SK-N-SH (cell line): Measurements from ENCODE around the gene CDK5RAP1. TPM values are rescaled to one million over a fixed set of nuclear protein-coding genes. Genes with fewer than 3 reads are reported as not detected.

ENCODE experiments used
- CTCF ChIA-PET: fragments of 300-600, 350-600 bp; formaldehyde crosslinking; extraction: SDS; loops from one replicate; lab custom pipeline; 2021; lab: Yijun Ruan, JAX
- POLR2A ChIA-PET: fragments of 350-600 bp; sonication (Branson Sonifier 250); formaldehyde crosslinking; extraction: SDS; loops from one replicate; lab custom pipeline; 2020; ENCODE audit warnings: antibody characterized with exemption, inconsistent platforms; lab: Yijun Ruan, JAX
- DNase-seq: peaks from one replicate; pipeline ENCODE4 v3.0.0; 2012
- H2AFZ ChIP-seq: fragments of 200-600 bp; sonication (generic); 2 replicates; pipeline ENCODE4 v1.8.1; 2016; ENCODE audit warnings: antibody characterized with exemption, mild to moderate bottlenecking, low read depth
- H3F3A ChIP-seq: fragments of 200-600 bp; sonication (generic); replicated peaks from 2 replicates; pipeline ENCODE3; 2016; ENCODE audit warnings: antibody characterized with exemption, mild to moderate bottlenecking; ENCODE audit not compliant: insufficient read depth
- H3K27ac ChIP-seq, 2 experiments: fragments of 200-500 bp in 1 of 2; fragments of 200-600 bp in 1 of 2; sonication (Bioruptor generic) in 1 of 2; sonication (generic), shearing (Covaris generic) in 1 of 2; 2 replicates each; pipeline versions ENCODE4 v1.5.1 to v1.6.1; 2014 to 2016; ENCODE audit warnings: low read depth in 2 of 2, inconsistent platforms in 1 of 2, low read length in 1 of 2, mild to moderate bottlenecking in 1 of 2, mixed read lengths in 1 of 2
- H3K27me3 ChIP-seq: fragments of 200-600 bp; sonication (generic), shearing (Covaris generic); 2 replicates; pipeline ENCODE4 v1.6.1; 2016; ENCODE audit warnings: mixed run types; ENCODE audit not compliant: insufficient read depth
- H3K36me3 ChIP-seq, 2 experiments: fragments of 200-500 bp in 1 of 2; fragments of 200-600 bp in 1 of 2; sonication (Bioruptor generic) in 1 of 2; sonication (generic) in 1 of 2; replicated peaks in 1 of 2; 2 replicates each; pipeline versions ENCODE3 to v1.5.1; 2014 to 2016; ENCODE audit warnings: low read length in 1 of 2, mild to moderate bottlenecking in 1 of 2; ENCODE audit not compliant: insufficient read depth in 2 of 2, control insufficient read depth in 1 of 2
- H3K4me1 ChIP-seq, 2 experiments: fragments of 200-500 bp in 1 of 2; fragments of 200-600 bp in 1 of 2; sonication (Bioruptor generic) in 1 of 2; sonication (generic), shearing (Covaris generic) in 1 of 2; 2 replicates each; pipeline versions ENCODE4 v1.5.1 to v1.6.1; 2014 to 2016; ENCODE audit warnings: low read depth in 1 of 2, low read length in 1 of 2, mixed run types in 1 of 2; ENCODE audit not compliant: insufficient read depth in 2 of 2, control insufficient read depth in 1 of 2
- H3K4me2 ChIP-seq: fragments of 200-600 bp; sonication (generic), shearing (Covaris generic); 2 replicates; pipeline ENCODE4 v1.6.1; 2017; ENCODE audit warnings: mixed run types
- H3K4me3 ChIP-seq, 2 experiments: fragments of 200-500 bp in 1 of 2; fragments of 200-600 bp in 1 of 2; sonication (Bioruptor generic) in 1 of 2; sonication (generic), shearing (Covaris generic) in 1 of 2; 2 replicates each; pipeline versions ENCODE4 v1.5.1 to v1.8.1; 2014 to 2016; ENCODE audit warnings: low read depth in 2 of 2, inconsistent platforms in 1 of 2, low read length in 1 of 2, mild to moderate bottlenecking in 1 of 2, mixed read lengths in 1 of 2, moderate library complexity in 1 of 2
- H3K79me2 ChIP-seq: fragments of 200-600 bp; sonication (generic); 2 replicates; pipeline ENCODE4 v1.8.1; 2017; ENCODE audit warnings: mild to moderate bottlenecking; ENCODE audit not compliant: insufficient read depth
- H3K9ac ChIP-seq: fragments of 200-600 bp; sonication (generic); 2 replicates; pipeline ENCODE4 v1.6.1; 2017; ENCODE audit warnings: mixed run types
- H3K9me2 ChIP-seq: fragments of 200-600 bp; sonication (generic); 2 replicates; pipeline ENCODE4 v1.6.1; 2017; ENCODE audit warnings: mixed run types
- H3K9me3 ChIP-seq: fragments of 200-600 bp; sonication (generic); 2 replicates; pipeline ENCODE4 v1.6.1; 2017; ENCODE audit warnings: mixed run types, mild to moderate bottlenecking, moderate library complexity
- H4K20me1 ChIP-seq: fragments of 200-600 bp; sonication (generic); 2 replicates; pipeline ENCODE4 v1.6.1; 2017; ENCODE audit warnings: mild to moderate bottlenecking, mixed run types; ENCODE audit not compliant: insufficient read depth
- EZH2phosphoT487 ChIP-seq: fragments of 200-600 bp; sonication (generic); IDR thresholded peaks from 2 replicates; pipeline ENCODE4 v1.6.1; 2017; ENCODE audit warnings: low read depth, mixed run types, mild to moderate bottlenecking, antibody characterized with exemption, moderate library complexity, borderline replicate concordance
- FOSL2 ChIP-seq: IDR thresholded peaks from 2 replicates; pipeline ENCODE4 v1.4.0; 2012; ENCODE audit warnings: low read depth, mild to moderate bottlenecking, moderate library complexity, borderline replicate concordance
- FOXJ3 ChIP-seq: sonication (generic); formaldehyde crosslinking; IDR thresholded peaks from 2 replicates; pipeline ENCODE4 v1.5.1; 2020; ENCODE audit warnings: mild to moderate bottlenecking, missing genetic modification reagents
- FOXM1 ChIP-seq: IDR thresholded peaks from 2 replicates; pipeline ENCODE4 v1.4.0; 2012; ENCODE audit warnings: low read depth, mild to moderate bottlenecking
- GATA2 ChIP-seq: sonication (generic); formaldehyde crosslinking; IDR thresholded peaks from 2 replicates; pipeline ENCODE4 v1.5.0; 2020; ENCODE audit warnings: mild to moderate bottlenecking, missing genetic modification reagents
- JUND ChIP-seq: IDR thresholded peaks from 2 replicates; pipeline ENCODE4 v1.4.0; 2012
- MAX ChIP-seq: IDR thresholded peaks from 2 replicates; pipeline ENCODE4 v1.4.0; 2012; ENCODE audit warnings: low read depth
- MEF2A ChIP-seq: IDR thresholded peaks from 2 replicates; pipeline ENCODE4 v1.4.0; 2012; ENCODE audit warnings: low read depth, borderline replicate concordance
- MXI1 ChIP-seq: IDR thresholded peaks from 2 replicates; pipeline ENCODE4 v1.6.1; 2012; ENCODE audit warnings: mild to moderate bottlenecking, low read depth, low read length, improper control_type of control experiment
- RAD21 ChIP-seq: IDR thresholded peaks from 2 replicates; pipeline ENCODE4 v1.6.1; 2012; ENCODE audit warnings: mild to moderate bottlenecking, low read length
- RCOR1 ChIP-seq: fragments of 150-350 bp; IDR thresholded peaks from 2 replicates; pipeline ENCODE4 v1.6.1; 2017; ENCODE audit warnings: antibody characterized with exemption, low read length
- RFX5 ChIP-seq: IDR thresholded peaks from 2 replicates; pipeline ENCODE4 v1.6.1; 2012; ENCODE audit warnings: mild to moderate bottlenecking, improper control_type of control experiment, low read length
- TAF1 ChIP-seq: IDR thresholded peaks from 2 replicates; pipeline ENCODE4 v1.6.1; 2012; ENCODE audit warnings: low read depth, mild to moderate bottlenecking, low read length, moderate library complexity, borderline replicate concordance
- TEAD4 ChIP-seq: IDR thresholded peaks from 2 replicates; pipeline ENCODE4 v1.4.0; 2012; ENCODE audit warnings: mild to moderate bottlenecking, borderline replicate concordance; ENCODE audit not compliant: insufficient read depth
- ZBTB33 ChIP-seq: IDR thresholded peaks from 2 replicates; pipeline ENCODE4 v1.4.0; 2012; ENCODE audit warnings: low read depth, borderline replicate concordance
- WGBS: methylation state at CpG from one replicate; pipeline ENCODE4 v1.1.6; 2017; ENCODE audit warnings: low lambda C conversion rate; 5-methylcytosine and 5-hydroxymethylcytosine counted together
- polyA plus RNA-seq, 3 experiments: library from polyadenylated mRNA; depleted of rRNA; stranded (reverse); fragments of >200 nt; gene quantifications; 2 replicates each; pipeline ENCODE4 v1.2.3, GENCODE V29; 2012
- TF ChIP-seq, protein P1 (sequence below): IDR thresholded peaks from 2 replicates; pipeline ENCODE4 v1.6.1; 2012; ENCODE audit warnings: mild to moderate bottlenecking, low read depth, low read length, moderate library complexity
- TF ChIP-seq, protein P2 (sequence below): fragments of 150-350 bp; IDR thresholded peaks from 2 replicates; pipeline ENCODE4 v1.6.1; 2017; ENCODE audit warnings: antibody characterized with exemption, low read length, low read depth, borderline replicate concordance
- TF ChIP-seq, protein P3 (sequence below): fragments of 200-600 bp; sonication (generic); IDR thresholded peaks from 2 replicates; pipeline ENCODE4 v1.6.1; 2017; ENCODE audit warnings: antibody characterized with exemption, mild to moderate bottlenecking, moderate library complexity

CDK5RAP1 gene
- polyA plus RNA-seq, 1 of the 3 experiments (the other 2 are of a cell fraction), result 30.5 TPM

GRCh38 chr20:33410081-33410742, 8.9 kb upstream of the CDK5RAP1 start (continued):
- TF ChIP-seq, protein P1, sequence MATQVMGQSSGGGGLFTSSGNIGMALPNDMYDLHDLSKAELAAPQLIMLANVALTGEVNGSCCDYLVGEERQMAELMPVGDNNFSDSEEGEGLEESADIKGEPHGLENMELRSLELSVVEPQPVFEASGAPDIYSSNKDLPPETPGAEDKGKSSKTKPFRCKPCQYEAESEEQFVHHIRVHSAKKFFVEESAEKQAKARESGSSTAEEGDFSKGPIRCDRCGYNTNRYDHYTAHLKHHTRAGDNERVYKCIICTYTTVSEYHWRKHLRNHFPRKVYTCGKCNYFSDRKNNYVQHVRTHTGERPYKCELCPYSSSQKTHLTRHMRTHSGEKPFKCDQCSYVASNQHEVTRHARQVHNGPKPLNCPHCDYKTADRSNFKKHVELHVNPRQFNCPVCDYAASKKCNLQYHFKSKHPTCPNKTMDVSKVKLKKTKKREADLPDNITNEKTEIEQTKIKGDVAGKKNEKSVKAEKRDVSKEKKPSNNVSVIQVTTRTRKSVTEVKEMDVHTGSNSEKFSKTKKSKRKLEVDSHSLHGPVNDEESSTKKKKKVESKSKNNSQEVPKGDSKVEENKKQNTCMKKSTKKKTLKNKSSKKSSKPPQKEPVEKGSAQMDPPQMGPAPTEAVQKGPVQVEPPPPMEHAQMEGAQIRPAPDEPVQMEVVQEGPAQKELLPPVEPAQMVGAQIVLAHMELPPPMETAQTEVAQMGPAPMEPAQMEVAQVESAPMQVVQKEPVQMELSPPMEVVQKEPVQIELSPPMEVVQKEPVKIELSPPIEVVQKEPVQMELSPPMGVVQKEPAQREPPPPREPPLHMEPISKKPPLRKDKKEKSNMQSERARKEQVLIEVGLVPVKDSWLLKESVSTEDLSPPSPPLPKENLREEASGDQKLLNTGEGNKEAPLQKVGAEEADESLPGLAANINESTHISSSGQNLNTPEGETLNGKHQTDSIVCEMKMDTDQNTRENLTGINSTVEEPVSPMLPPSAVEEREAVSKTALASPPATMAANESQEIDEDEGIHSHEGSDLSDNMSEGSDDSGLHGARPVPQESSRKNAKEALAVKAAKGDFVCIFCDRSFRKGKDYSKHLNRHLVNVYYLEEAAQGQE, result no peak
- TF ChIP-seq RCOR1, result no peak
- TF ChIP-seq GATA2 (CRISPR knock-in tag), result no peak
- TF ChIP-seq JUND, result no peak
- no peak for TF ChIP-seq TAF1
- TF ChIP-seq FOXJ3 (CRISPR knock-in tag), result no peak
- TF ChIP-seq, protein P2, sequence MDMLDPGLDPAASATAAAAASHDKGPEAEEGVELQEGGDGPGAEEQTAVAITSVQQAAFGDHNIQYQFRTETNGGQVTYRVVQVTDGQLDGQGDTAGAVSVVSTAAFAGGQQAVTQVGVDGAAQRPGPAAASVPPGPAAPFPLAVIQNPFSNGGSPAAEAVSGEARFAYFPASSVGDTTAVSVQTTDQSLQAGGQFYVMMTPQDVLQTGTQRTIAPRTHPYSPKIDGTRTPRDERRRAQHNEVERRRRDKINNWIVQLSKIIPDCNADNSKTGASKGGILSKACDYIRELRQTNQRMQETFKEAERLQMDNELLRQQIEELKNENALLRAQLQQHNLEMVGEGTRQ, result no peak
- no peak for TF ChIP-seq RFX5

DNA sequence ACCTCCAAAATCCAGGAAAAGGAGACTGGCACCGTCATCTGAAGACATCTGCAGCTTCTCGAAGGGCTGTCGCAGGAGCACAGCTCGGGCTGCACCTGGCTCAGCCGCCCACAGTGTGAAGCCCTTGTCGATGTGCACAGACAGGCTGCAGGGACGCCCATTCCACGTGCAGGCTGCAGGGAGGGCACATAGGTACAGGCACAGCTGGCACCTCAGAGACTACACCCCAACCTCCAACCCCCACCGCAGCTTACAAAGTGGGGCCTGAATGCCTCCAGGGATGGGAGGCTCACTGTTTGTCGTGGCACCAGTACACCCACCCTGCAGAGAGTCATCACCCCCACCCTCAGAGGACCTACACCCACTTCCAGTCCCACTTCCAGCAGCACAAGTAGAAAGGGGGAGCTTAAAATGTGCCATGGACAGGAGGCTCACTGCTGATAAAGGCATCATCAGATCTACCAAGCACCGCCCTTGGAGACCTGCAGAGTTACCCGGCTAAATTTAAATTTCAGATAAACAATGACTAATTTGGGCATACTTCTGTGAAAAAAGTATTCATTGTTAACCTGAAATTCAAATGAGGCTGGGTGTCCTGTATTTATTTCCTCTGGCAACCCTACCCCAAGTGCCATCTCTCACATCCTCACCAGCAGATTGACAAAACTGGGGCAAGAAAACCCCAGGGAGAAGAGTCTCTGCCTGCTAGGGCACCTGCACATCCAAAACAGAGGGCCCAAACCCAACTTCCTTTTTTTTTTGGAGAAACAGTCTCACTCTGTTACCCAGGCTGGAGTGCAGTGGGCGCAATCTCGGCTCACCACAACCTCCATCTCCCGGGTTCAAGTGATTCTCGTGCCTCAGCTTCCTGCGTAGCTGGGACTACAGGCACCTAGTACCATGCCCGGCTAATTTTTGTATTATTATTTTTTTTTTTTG, 7.7 kb upstream of the CDK5RAP1 start:
- Histone ChIP-seq H3K4me3 (no peak overlapping the region), H3K27me3 (no peaks in the 10 kb centered on the region), H3K9me3 (no peaks in the 10 kb centered on the region), H2AFZ (no peak overlapping the region), H3K27ac (no peak overlapping the region), H3K79me2 (no peaks in the 10 kb centered on the region), H4K20me1 (no peaks in the 10 kb centered on the region), H3F3A (no peaks in the 10 kb centered on the region), H3K4me1 (peaks cover 0 to 3% of the 10 kb centered on the region in 2 experiments; a peak in 1 of 4 replicates), H3K36me3 (peaks cover 4 to 8% of the 10 kb centered on the region in 2 experiments), H3K4me2 (no peak overlapping the region), H3K9me2 (no peaks in the 10 kb centered on the region), H3K9ac (no peak overlapping the region)
- WGBS, result 84% methylated on average over 13 of the region's 18 CpGs
- ChIA-PET POLR2A (no interaction called here), CTCF (no interaction called here)
- DNase-seq, result no peak
- TF ChIP-seq ZBTB33 (no peak), JUND (no peak), MEF2A (no peak), RAD21 (no peak), TAF1 (no peak), TEAD4 (no peak), MAX (no peak), MXI1 (no peak), EZH2phosphoT487 (no peak), FOXM1 (no peak), FOSL2 (no peak)
- TF ChIP-seq, protein P2, result no peak
- TF ChIP-seq, protein P3, sequence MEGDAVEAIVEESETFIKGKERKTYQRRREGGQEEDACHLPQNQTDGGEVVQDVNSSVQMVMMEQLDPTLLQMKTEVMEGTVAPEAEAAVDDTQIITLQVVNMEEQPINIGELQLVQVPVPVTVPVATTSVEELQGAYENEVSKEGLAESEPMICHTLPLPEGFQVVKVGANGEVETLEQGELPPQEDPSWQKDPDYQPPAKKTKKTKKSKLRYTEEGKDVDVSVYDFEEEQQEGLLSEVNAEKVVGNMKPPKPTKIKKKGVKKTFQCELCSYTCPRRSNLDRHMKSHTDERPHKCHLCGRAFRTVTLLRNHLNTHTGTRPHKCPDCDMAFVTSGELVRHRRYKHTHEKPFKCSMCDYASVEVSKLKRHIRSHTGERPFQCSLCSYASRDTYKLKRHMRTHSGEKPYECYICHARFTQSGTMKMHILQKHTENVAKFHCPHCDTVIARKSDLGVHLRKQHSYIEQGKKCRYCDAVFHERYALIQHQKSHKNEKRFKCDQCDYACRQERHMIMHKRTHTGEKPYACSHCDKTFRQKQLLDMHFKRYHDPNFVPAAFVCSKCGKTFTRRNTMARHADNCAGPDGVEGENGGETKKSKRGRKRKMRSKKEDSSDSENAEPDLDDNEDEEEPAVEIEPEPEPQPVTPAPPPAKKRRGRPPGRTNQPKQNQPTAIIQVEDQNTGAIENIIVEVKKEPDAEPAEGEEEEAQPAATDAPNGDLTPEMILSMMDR, result no peak
